MM.1S (cell line): ENCODE data around the gene PTPRD.
"Not testable (repeated sequence)": the region's sequence is repeated elsewhere in the genome, so short reads cannot be mapped to it uniquely, and the experiment has no call there.

Experiments
- DNase-seq: peaks from one replicate; pipeline ENCODE4 v3.0.0-alpha.2; 2015
- H2AFZ ChIP-seq: fragments of 300-600 bp; sonication (generic); 2 replicates; pipeline ENCODE4 v1.6.0; 2016; ENCODE audit warnings: antibody characterized with exemption, low read length
- H3F3A ChIP-seq: fragments of 300-600 bp; sonication (generic); 2 replicates; pipeline ENCODE4 v1.6.1; 2016; ENCODE audit warnings: mild to moderate bottlenecking, antibody characterized with exemption, low read length, moderate library complexity, mixed read lengths; ENCODE audit not compliant: insufficient read depth
- H3K27ac ChIP-seq: fragments of 300-600 bp; sonication (generic); 2 replicates; pipeline ENCODE4 v1.5.1; 2016; ENCODE audit warnings: mild to moderate bottlenecking, low read length
- H3K27me3 ChIP-seq: fragments of 300-600 bp; sonication (generic); replicated peaks from 2 replicates; pipeline ENCODE4 v1.6.0; 2016; ENCODE audit warnings: low read length; ENCODE audit not compliant: insufficient read depth
- H3K36me3 ChIP-seq: fragments of 300-600 bp; sonication (generic); replicated peaks from 2 replicates; pipeline ENCODE4 v1.6.1; 2016; ENCODE audit warnings: mild to moderate bottlenecking, low read length, mixed read lengths; ENCODE audit not compliant: insufficient read depth
- H3K4me1 ChIP-seq: fragments of 300-600 bp; sonication (generic); 2 replicates; pipeline ENCODE4 v1.6.1; 2016; ENCODE audit warnings: low read length, mixed read lengths
- H3K4me2 ChIP-seq: fragments of 300-600 bp; sonication (generic); 2 replicates; pipeline ENCODE4 v1.6.0; 2016; ENCODE audit warnings: low read depth, low read length
- H3K4me3 ChIP-seq: fragments of 300-600 bp; sonication (generic); 2 replicates; pipeline ENCODE4 v1.5.1; 2016; ENCODE audit warnings: low read length, mixed read lengths
- H3K79me2 ChIP-seq: fragments of 300-600 bp; sonication (generic); 2 replicates; pipeline ENCODE4 v1.6.1; 2016; ENCODE audit warnings: mixed run types, low read length, mixed read lengths
- H3K9ac ChIP-seq: fragments of 300-600 bp; sonication (generic); 2 replicates; pipeline ENCODE4 v1.6.1; 2016; ENCODE audit warnings: low read length, mixed read lengths
- H3K9me2 ChIP-seq: fragments of 300-600 bp; sonication (generic); replicated peaks from 2 replicates; pipeline ENCODE4 v1.6.1; 2016; ENCODE audit warnings: mild to moderate bottlenecking, low read length, mixed read lengths; ENCODE audit not compliant: insufficient read depth
- H3K9me3 ChIP-seq: fragments of 300-600 bp; sonication (generic); replicated peaks from 2 replicates; pipeline ENCODE4 v1.6.1; 2016; ENCODE audit warnings: mild to moderate bottlenecking, low read length, mixed read lengths; ENCODE audit not compliant: insufficient read depth
- H4K20me1 ChIP-seq: fragments of 300-600 bp; sonication (generic); 2 replicates; pipeline ENCODE4 v1.6.1; 2016; ENCODE audit warnings: mild to moderate bottlenecking, low read length, moderate library complexity, mixed read lengths; ENCODE audit not compliant: insufficient read depth
- EZH2 ChIP-seq: fragments of 300-600 bp; sonication (generic); optimal IDR thresholded peaks from 2 replicates; pipeline ENCODE3; 2017; ENCODE audit warnings: low read depth, mild to moderate bottlenecking, antibody characterized with exemption, low read length, mixed read lengths
- EZH2phosphoT487 ChIP-seq: fragments of 300-600 bp; sonication (generic); IDR thresholded peaks from 2 replicates; pipeline ENCODE4 v1.6.1; 2018; ENCODE audit warnings: antibody characterized with exemption, low read length
- TF ChIP-seq, protein P1 (sequence below): fragments of 300-600 bp; sonication (generic); IDR thresholded peaks from 2 replicates; pipeline ENCODE4 v1.5.1; 2016; ENCODE audit warnings: antibody characterized with exemption, low read length, mixed read lengths

The PTPRD gene

DNA sequence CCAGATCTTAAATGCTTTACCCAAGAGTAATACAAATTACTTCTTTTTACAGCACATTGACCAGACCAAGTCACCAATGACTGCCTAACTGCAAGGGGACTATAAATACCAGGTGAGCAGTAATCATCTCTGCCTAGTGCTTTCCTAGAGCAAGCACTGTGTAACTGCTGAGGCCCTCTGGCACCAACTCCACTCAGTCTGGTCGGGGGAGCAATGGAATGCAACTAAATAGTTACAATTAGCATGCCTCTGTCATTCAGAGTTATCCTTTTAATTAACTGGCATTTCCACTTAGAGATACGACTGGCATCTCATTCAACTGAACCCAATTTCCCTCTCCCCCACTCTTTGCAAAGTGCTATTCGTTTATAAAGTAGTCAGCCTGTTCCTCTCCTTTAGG is 1504.2 kb downstream of the PTPRD start:
- no peak overlapping the region for H3K9ac ChIP-seq
- H3K27me3 ChIP-seq = no peaks in the 10 kb centered on the region
- H3K4me3 ChIP-seq = no peak overlapping the region
- no peaks in the 10 kb centered on the region for H3F3A ChIP-seq
- no peaks in the 10 kb centered on the region for H3K36me3 ChIP-seq
- H3K4me2 ChIP-seq = no peak overlapping the region
- H3K9me2 ChIP-seq = no peaks in the 10 kb centered on the region
- H3K79me2 ChIP-seq = no peaks in the 10 kb centered on the region
- no peaks in the 10 kb centered on the region for H4K20me1 ChIP-seq
- H3K27ac ChIP-seq = no peak overlapping the region
- no peak for TF ChIP-seq EZH2
- no peak for TF ChIP-seq EZH2phosphoT487
- TF ChIP-seq, protein P1, sequence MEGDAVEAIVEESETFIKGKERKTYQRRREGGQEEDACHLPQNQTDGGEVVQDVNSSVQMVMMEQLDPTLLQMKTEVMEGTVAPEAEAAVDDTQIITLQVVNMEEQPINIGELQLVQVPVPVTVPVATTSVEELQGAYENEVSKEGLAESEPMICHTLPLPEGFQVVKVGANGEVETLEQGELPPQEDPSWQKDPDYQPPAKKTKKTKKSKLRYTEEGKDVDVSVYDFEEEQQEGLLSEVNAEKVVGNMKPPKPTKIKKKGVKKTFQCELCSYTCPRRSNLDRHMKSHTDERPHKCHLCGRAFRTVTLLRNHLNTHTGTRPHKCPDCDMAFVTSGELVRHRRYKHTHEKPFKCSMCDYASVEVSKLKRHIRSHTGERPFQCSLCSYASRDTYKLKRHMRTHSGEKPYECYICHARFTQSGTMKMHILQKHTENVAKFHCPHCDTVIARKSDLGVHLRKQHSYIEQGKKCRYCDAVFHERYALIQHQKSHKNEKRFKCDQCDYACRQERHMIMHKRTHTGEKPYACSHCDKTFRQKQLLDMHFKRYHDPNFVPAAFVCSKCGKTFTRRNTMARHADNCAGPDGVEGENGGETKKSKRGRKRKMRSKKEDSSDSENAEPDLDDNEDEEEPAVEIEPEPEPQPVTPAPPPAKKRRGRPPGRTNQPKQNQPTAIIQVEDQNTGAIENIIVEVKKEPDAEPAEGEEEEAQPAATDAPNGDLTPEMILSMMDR = no peak
- H3K4me1 ChIP-seq = no peaks in the 10 kb centered on the region
- no peak overlapping the region for H2AFZ ChIP-seq
- no peak for DNase-seq
- no peaks in the 10 kb centered on the region for H3K9me3 ChIP-seq

DNA sequence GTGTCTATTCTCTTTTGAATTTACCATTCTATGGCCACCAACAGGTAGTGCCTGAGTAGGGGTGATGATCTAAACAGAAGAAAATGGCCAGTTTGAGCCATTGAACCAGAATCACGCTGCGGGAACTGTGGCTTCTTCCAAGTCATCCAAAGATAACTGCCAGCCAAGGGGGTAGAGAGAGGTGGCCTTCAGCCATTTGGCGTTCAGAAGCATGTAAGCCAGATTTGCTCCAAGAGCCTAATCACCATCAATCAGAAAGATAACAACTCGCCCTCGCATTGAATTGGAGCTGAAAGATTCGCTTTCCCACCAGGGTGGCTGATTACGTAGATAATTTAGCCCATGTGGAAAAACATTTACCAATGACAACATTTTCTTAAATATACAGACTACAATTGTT is 1510.5 kb downstream of the PTPRD start:
- Histone ChIP-seq H3K27me3 (no peaks in the 10 kb centered on the region), H3K9ac (no peak overlapping the region), H3K79me2 (no peaks in the 10 kb centered on the region), H3K4me3 (no peak overlapping the region), H3K9me3 (no peaks in the 10 kb centered on the region), H4K20me1 (no peaks in the 10 kb centered on the region), H3K9me2 (no peaks in the 10 kb centered on the region), H2AFZ (no peak overlapping the region), H3K4me1 (no peaks in the 10 kb centered on the region), H3K27ac (no peak overlapping the region), H3F3A (no peaks in the 10 kb centered on the region), H3K36me3 (no peaks in the 10 kb centered on the region), H3K4me2 (no peak overlapping the region)
- no peak for DNase-seq
- no peak for TF ChIP-seq EZH2phosphoT487

DNA sequence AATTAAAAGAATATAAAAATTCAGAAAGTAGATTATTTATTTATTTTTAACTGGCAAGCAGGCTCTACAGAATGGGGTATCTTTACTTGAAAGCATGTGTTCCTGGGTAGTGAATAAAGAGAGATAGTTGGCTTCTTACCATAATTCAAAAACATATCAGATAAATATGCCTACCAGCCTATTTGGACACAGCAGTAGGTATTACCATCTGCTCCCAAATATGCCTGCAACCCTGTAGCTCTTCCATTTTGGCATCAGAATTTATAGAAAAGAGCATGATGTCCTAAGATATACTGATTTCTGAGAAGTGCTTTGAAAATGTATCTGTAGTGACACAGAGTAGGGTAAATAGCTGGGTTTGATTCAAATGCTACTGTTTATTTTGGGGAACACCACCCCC is 1512.7 kb downstream of the PTPRD start:
- Histone ChIP-seq H3K79me2 (no peaks in the 10 kb centered on the region), H3K9ac (no peak overlapping the region), H3K9me2 (no peaks in the 10 kb centered on the region), H3K9me3 (no peaks in the 10 kb centered on the region), H3K36me3 (no peaks in the 10 kb centered on the region), H3K4me2 (no peak overlapping the region), H3F3A (no peaks in the 10 kb centered on the region), H3K27ac (no peak overlapping the region), H3K27me3 (no peaks in the 10 kb centered on the region), H4K20me1 (no peaks in the 10 kb centered on the region), H3K4me3 (no peak overlapping the region), H2AFZ (no peak overlapping the region), H3K4me1 (no peaks in the 10 kb centered on the region)
- no peak for TF ChIP-seq EZH2phosphoT487
- DNase-seq = no peak

DNA sequence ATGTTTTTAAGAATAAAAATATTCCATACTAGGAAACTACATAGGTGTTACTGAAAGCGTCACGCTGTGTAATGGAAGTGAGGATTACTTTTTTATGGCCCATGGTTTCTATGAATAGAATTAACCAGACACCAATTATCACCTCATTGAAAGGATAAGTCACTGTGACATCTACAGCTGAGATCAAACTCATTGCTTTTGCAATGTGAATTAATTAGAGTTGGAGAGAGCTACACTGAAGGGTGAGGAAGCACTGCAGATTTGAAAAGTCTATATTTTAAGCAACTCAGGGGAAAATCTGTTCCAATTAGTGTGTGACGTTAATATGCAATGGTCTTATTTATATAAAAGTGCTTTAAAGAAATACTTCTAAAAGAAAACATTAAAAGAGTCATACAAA is 1513.2 kb downstream of the PTPRD start:
- no peak overlapping the region for H3K27ac ChIP-seq
- no peak overlapping the region for H3K9ac ChIP-seq
- no peak overlapping the region for H3K4me3 ChIP-seq
- H3K36me3 ChIP-seq = no peaks in the 10 kb centered on the region
- TF ChIP-seq, protein P1 = no peak
- TF ChIP-seq EZH2phosphoT487 = no peak
- TF ChIP-seq EZH2 = no peak
- no peaks in the 10 kb centered on the region for H3K79me2 ChIP-seq
- no peaks in the 10 kb centered on the region for H3K9me2 ChIP-seq
- no peaks in the 10 kb centered on the region for H3K9me3 ChIP-seq
- H3K4me2 ChIP-seq = no peak overlapping the region
- DNase-seq = no peak
- H4K20me1 ChIP-seq = no peaks in the 10 kb centered on the region
- no peaks in the 10 kb centered on the region for H3F3A ChIP-seq
- H2AFZ ChIP-seq = no peak overlapping the region
- H3K4me1 ChIP-seq = no peaks in the 10 kb centered on the region
- no peaks in the 10 kb centered on the region for H3K27me3 ChIP-seq

DNA sequence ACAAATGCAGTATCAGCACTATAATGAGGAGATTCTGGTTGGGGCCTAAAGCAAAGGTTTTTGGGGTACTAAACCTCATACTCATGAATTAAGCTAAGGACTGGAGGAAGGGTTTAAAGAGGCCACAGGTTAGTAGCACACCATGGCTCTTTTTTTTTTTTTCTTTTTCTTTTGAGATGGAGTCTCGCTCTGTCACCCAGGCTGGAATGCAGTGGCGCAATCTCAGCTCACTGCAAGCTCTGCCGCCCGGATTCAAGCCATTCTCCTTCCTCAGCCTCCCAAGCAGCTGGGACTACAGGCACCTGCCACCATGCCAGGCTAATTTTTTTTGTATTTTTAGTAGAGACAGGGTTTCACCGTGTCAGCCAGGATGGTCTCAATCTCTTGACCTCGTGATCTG is 1515.5 kb downstream of the PTPRD start:
- DNase-seq, H4K20me1 ChIP-seq, H3F3A ChIP-seq, H3K36me3 ChIP-seq, H3K4me2 ChIP-seq, H3K4me3 ChIP-seq, H3K79me2 ChIP-seq, H3K4me1 ChIP-seq, H3K9ac ChIP-seq, H2AFZ ChIP-seq, H3K27me3 ChIP-seq, H3K9me2 ChIP-seq, H3K27ac ChIP-seq, H3K9me3 ChIP-seq: not testable (repeated sequence)
